Choroid plexus epithelial cell (primary cell): ENCODE results near the gene MDN1.
A peak's percentile ranks its signal among the peaks of the same experiment; 100 is the strongest.

ENCODE experiments used
- DNase-seq: peaks from one replicate; pipeline ENCODE4 v3.0.0-alpha.2; 2010; ENCODE audit warnings: low read depth
- H3K4me3 ChIP-seq: 2 replicates; pipeline ENCODE4 v1.5.1; 2011; ENCODE audit warnings: low read depth, mild to moderate bottlenecking, control low read depth, low read length, moderate library complexity
- CTCF ChIP-seq: conservative IDR thresholded peaks from 2 replicates; pipeline ENCODE4 v1.5.1; 2011; ENCODE audit warnings: low read depth, mild to moderate bottlenecking, control low read depth, inconsistent platforms, low read length, moderate library complexity

MDN1 gene

GRCh38 chr6:89662659-89663223 lies 156.9 kb downstream of the MDN1 start:
- no peak for TF ChIP-seq CTCF
- no peak overlapping the region for H3K4me3 ChIP-seq
- no peak for DNase-seq

GRCh38 chr6:89661559-89661958 lies 158.0 kb downstream of the MDN1 start:
- H3K4me3 ChIP-seq, result no peak overlapping the region
- DNase-seq, result no peak
- no peak for TF ChIP-seq CTCF

GRCh38 chr6:89660981-89661380 lies 158.6 kb downstream of the MDN1 start:
- H3K4me3 ChIP-seq, result no peak overlapping the region
- DNase-seq, result no peak
- TF ChIP-seq CTCF, result no peak

GRCh38 chr6:89657445-89658158 lies 162.0 kb downstream of the MDN1 start:
- TF ChIP-seq CTCF, result no peak
- H3K4me3 ChIP-seq, result no peak overlapping the region
- DNase-seq, result no peak

GRCh38 chr6:89655122-89655521 lies 164.5 kb downstream of the MDN1 start:
- peak; percentile 47 for DNase-seq
- no peak overlapping the region for H3K4me3 ChIP-seq
- no peak for TF ChIP-seq CTCF

- TF ChIP-seq CTCF, result no peak
Measured at GRCh38 chr6:89650579-89650978, 169.0 kb downstream of the MDN1 start.

DNA sequence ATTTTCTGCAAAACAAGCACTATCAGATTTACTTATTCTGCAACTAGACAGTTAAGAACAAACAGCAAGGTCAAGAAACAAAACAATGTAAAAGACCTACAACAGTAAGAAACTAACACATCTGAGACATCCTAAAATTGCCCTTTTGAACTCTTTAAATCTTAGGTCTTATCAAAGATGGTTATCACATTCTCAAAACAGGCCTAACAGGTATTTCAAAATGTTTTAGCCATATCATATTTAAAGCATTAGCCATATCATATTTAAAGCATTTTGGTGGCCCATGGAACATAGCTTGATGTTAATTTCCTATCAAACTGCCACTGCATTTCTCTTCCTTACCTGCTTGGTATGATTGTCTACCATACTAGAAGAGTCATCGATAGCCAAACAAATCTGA lies 169.9 kb downstream of the MDN1 start:
- DNase-seq, result no peak
- no peak for TF ChIP-seq CTCF
- no peak overlapping the region for H3K4me3 ChIP-seq

More at GRCh38 chr6:89650579-89650978, 169.0 kb downstream of the MDN1 start:
- H3K4me3 ChIP-seq, result no peak overlapping the region
- no peak for DNase-seq
